ENCODE measurements around the gene VDR.
A peak's percentile ranks its signal among the peaks of the same experiment; 100 is the strongest.

The VDR gene

GRCh38 chr12:47813511-47814196 lies 91.1 kb downstream of the VDR start:
- Histone ChIP-seq H3K9me3 (ENCODE audit: control insufficient read depth, insufficient read depth, low read length) (no peaks in the 10 kb centered on the region), H3F3A (ENCODE audit: control insufficient read depth, insufficient read depth) (peaks cover 34% of the 10 kb centered on the region), H3K27ac (ENCODE audit: low read depth, low read length) (peak overlapping the region; percentile 99), H3K4me3 (ENCODE audit: low read length) (peak overlapping the region; percentile 82), H3K4me1 (ENCODE audit: control insufficient read depth, low read length) (peaks cover 95% of the 10 kb centered on the region), H4K20me1 (ENCODE audit: control insufficient read depth, insufficient read depth, low read depth, low read length) (0 out of 2 replicates have a peak, but pooled peaks cover 2% of the 10 kb centered on the region), H3K36me3 (ENCODE audit: control insufficient read depth, low read length) (peaks cover 73% of the 10 kb centered on the region), H3K27me3 (ENCODE audit: control insufficient read depth, low read length) (no peaks in the 10 kb centered on the region), H3K4me2 (ENCODE audit: low read length) (peak overlapping the region; percentile 99), H3K79me2 (ENCODE audit: control insufficient read depth, low read length) (peaks cover 99% of the 10 kb centered on the region), H3K9me2 (replicated peaks; ENCODE audit: control insufficient read depth, low read length) (no peaks in the 10 kb centered on the region)
- TF ChIP-seq, protein P1, sequence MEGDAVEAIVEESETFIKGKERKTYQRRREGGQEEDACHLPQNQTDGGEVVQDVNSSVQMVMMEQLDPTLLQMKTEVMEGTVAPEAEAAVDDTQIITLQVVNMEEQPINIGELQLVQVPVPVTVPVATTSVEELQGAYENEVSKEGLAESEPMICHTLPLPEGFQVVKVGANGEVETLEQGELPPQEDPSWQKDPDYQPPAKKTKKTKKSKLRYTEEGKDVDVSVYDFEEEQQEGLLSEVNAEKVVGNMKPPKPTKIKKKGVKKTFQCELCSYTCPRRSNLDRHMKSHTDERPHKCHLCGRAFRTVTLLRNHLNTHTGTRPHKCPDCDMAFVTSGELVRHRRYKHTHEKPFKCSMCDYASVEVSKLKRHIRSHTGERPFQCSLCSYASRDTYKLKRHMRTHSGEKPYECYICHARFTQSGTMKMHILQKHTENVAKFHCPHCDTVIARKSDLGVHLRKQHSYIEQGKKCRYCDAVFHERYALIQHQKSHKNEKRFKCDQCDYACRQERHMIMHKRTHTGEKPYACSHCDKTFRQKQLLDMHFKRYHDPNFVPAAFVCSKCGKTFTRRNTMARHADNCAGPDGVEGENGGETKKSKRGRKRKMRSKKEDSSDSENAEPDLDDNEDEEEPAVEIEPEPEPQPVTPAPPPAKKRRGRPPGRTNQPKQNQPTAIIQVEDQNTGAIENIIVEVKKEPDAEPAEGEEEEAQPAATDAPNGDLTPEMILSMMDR (IDR thresholded peaks at IDR 0.05; ENCODE audit: low read depth, low read length, poor library complexity, severe bottlenecking): no peak
- TF ChIP-seq EZH2phosphoT487 (IDR thresholded peaks at IDR 0.05; ENCODE audit: borderline replicate concordance, low read length): no peak

GRCh38 chr12:47812797-47813510 lies 91.8 kb downstream of the VDR start:
- H3F3A ChIP-seq (ENCODE audit: control insufficient read depth, insufficient read depth): peaks cover 34% of the 10 kb centered on the region
- no peaks in the 10 kb centered on the region for H3K27me3 ChIP-seq (ENCODE audit: control insufficient read depth, low read length)
- H4K20me1 ChIP-seq (ENCODE audit: control insufficient read depth, insufficient read depth, low read depth, low read length): peaks cover 4% of the 10 kb centered on the region; the same call in 1 of the 2 replicates
- no peaks in the 10 kb centered on the region for H3K9me3 ChIP-seq (ENCODE audit: control insufficient read depth, insufficient read depth, low read length)
- H3K9me2 ChIP-seq (replicated peaks; ENCODE audit: control insufficient read depth, low read length): no peaks in the 10 kb centered on the region
- H3K4me2 ChIP-seq (ENCODE audit: low read length): peak overlapping the region; percentile 99
- H3K27ac ChIP-seq (ENCODE audit: low read depth, low read length): peak overlapping the region; percentile 99
- H3K36me3 ChIP-seq (ENCODE audit: control insufficient read depth, low read length): peaks cover 72% of the 10 kb centered on the region
- peaks cover 99% of the 10 kb centered on the region for H3K79me2 ChIP-seq (ENCODE audit: control insufficient read depth, low read length)
- TF ChIP-seq, protein P1 (IDR thresholded peaks at IDR 0.05; ENCODE audit: low read depth, low read length, poor library complexity, severe bottlenecking): no peak
- H3K4me3 ChIP-seq (ENCODE audit: low read length): peak overlapping the region; percentile 82
- peaks cover 98% of the 10 kb centered on the region for H3K4me1 ChIP-seq (ENCODE audit: control insufficient read depth, low read length)

DNA sequence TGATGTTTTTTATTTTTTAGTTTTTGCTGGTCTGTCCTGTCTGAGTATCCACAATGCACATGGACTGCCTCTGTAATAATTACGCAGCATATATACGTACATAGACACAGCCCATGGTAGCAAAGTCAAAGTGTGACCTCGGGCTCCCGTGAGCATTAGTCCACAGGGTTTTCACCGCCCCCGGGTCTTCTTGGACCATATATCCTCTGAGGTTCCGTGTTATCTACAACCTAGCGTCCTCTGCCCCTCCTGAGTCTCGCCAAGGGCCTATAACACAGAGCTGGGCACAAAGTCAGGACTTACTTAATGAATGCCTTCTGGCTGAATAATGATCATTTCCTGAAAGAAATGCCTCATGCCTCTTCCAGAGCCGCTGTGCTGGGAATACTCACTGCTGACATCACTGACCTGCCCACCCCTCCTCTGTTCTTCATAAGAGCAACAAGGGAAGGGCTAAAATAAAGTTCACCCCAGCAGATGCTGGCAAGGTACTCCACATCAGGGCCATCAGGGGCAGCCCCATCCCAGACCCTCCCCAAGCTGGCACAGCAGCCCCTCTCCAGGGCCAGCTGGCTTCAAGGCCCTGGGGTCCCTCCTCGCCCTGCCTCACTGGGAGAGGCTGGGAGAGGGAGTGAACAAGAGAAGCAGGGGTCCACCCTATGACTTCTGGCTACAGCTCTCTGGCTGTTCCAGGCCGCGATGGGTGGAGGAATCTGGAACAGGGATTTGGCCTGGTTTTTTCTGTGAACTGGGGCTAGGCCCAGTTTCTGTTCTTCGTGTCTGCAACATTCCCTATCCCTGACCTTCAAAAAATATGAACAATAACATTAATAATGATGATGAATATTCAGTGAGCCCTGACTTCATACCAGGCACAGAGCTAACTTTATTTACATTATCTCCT lies 93.0 kb downstream of the VDR start:
- Histone ChIP-seq H3F3A (ENCODE audit: control insufficient read depth, insufficient read depth) (peaks cover 34% of the 10 kb centered on the region), H3K4me2 (ENCODE audit: low read length) (peak overlapping the region; percentile 99), H3K79me2 (ENCODE audit: control insufficient read depth, low read length) (peaks cover 99% of the 10 kb centered on the region), H3K9me3 (ENCODE audit: control insufficient read depth, insufficient read depth, low read length) (no peaks in the 10 kb centered on the region), H3K4me1 (ENCODE audit: control insufficient read depth, low read length) (peaks cover 98% of the 10 kb centered on the region), H3K4me3 (ENCODE audit: low read length) (peak overlapping the region; percentile 82), H3K9me2 (replicated peaks; ENCODE audit: control insufficient read depth, low read length) (no peaks in the 10 kb centered on the region), H3K27me3 (ENCODE audit: control insufficient read depth, low read length) (no peaks in the 10 kb centered on the region), H4K20me1 (ENCODE audit: control insufficient read depth, insufficient read depth, low read depth, low read length) (peaks cover 10% of the 10 kb centered on the region; the same call in 1 of the 2 replicates), H3K27ac (ENCODE audit: low read depth, low read length) (peak overlapping the region; percentile 99), H3K36me3 (ENCODE audit: control insufficient read depth, low read length) (peaks cover 70% of the 10 kb centered on the region)
- TF ChIP-seq, protein P1 (IDR thresholded peaks at IDR 0.05; ENCODE audit: low read depth, low read length, poor library complexity, severe bottlenecking): no peak
- no peak for TF ChIP-seq EZH2phosphoT487 (IDR thresholded peaks at IDR 0.05; ENCODE audit: borderline replicate concordance, low read length)
